GM23338 (cell line): ENCODE data around the gene TMA7B.

Source experiments
- CREB1 ChIP-seq: fragments of 250-450 bp; sonication (Bioruptor Pico); IDR thresholded peaks from 2 replicates; pipeline ENCODE4 v1.5.0; 2020; ENCODE audit warnings: low read depth, mild to moderate bottlenecking, moderate library complexity
- EZH2 ChIP-seq: fragments of 200-600 bp; sonication (generic); IDR thresholded peaks from one replicate; pipeline ENCODE4 v1.8.0; 2017; ENCODE audit warnings: antibody characterized with exemption, mild to moderate bottlenecking, low read depth; ENCODE audit not compliant: unreplicated experiment
- EZH2phosphoT487 ChIP-seq: fragments of 200-600 bp; sonication (generic); IDR thresholded peaks from one replicate; pipeline ENCODE4 v1.8.1; 2018; ENCODE audit warnings: antibody characterized with exemption; ENCODE audit not compliant: unreplicated experiment
- JUNB ChIP-seq: IDR thresholded peaks from one replicate; pipeline ENCODE4 v1.6.1; 2016; ENCODE audit warnings: antibody characterized with exemption; ENCODE audit not compliant: unreplicated experiment
- NANOG ChIP-seq: IDR thresholded peaks from 2 replicates; pipeline ENCODE4 v1.6.1; 2016; ENCODE audit warnings: antibody characterized with exemption, borderline replicate concordance
- POLR2AphosphoS5 ChIP-seq: IDR thresholded peaks from 2 replicates; pipeline ENCODE4 v1.6.1; 2016; ENCODE audit warnings: antibody characterized with exemption, low read depth
- STAT1 ChIP-seq: IDR thresholded peaks from one replicate; pipeline ENCODE4 v1.6.1; 2016; ENCODE audit warnings: antibody characterized with exemption; ENCODE audit not compliant: unreplicated experiment
- ZNF114 ChIP-seq: fragments of 250-450 bp; sonication (Bioruptor Pico); IDR thresholded peaks from 2 replicates; pipeline ENCODE4 v1.5.0; 2020; ENCODE audit warnings: mild to moderate bottlenecking, moderate library complexity
- ZNF331 ChIP-seq: fragments of 250-450 bp; sonication (Bioruptor Pico); IDR thresholded peaks from 2 replicates; pipeline ENCODE4 v1.5.0; 2020; ENCODE audit warnings: low read depth, mild to moderate bottlenecking, moderate library complexity
- TF ChIP-seq, protein P1 (sequence below), 2 experiments: fragments of 200-600 bp in 1 of 2; sonication (generic) in 1 of 2; conservative IDR thresholded peaks; 2 replicates each; pipeline versions ENCODE4 v1.5.1 to v1.6.1; 2016 to 2017; ENCODE audit warnings: antibody characterized with exemption in 2 of 2, low read depth in 2 of 2, mild to moderate bottlenecking in 2 of 2, moderate library complexity in 1 of 2
- TF ChIP-seq, protein P2 (sequence below): IDR thresholded peaks from 2 replicates; pipeline ENCODE4 v1.6.1; 2016; ENCODE audit warnings: antibody characterized with exemption
- TF ChIP-seq, protein P3 (sequence below): IDR thresholded peaks from one replicate; pipeline ENCODE4 v1.6.1; 2018; ENCODE audit warnings: antibody characterized with exemption; ENCODE audit not compliant: unreplicated experiment

DNA sequence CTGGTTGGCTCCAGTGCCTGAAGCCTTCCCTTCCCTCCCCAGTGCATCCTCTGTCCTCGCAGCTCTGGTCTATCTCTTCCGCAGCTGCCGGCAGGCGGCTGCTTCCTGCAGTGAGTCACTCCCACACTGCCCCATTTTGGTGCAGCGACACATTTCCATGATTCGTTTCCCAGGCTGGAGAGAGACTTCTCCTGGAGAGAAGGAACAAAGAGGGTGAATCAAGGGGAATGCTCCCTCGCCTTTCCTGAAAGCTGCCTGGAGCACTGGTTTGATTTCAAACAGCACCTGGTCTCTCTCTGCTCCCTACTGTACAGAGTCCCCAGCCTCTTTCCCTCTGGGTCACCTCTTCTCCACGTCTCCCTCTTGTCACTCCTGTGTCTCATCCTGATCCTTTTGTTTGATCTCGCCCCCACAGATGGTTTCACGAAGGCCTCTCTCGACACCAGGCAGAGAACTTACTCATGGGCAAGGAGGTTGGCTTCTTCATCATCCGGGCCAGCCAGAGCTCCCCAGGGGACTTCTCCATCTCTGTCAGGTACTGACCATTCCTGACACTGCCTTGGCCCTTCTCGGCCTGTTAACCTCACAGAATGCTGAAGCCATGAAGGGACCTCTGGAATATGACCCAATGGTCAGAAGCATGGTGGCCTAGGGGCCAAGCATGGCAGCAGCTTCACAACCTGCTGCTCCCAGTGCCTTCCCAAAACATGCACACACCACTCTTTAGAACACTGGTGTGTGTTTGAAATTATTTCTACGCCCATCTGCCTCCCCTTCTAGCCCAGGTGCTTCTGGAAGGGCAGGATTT, at the start of gene TMA7B:
- TF ChIP-seq JUNB (no peak), CREB1 (CRISPR knock-in tag) (no peak), POLR2AphosphoS5 (no peak), EZH2phosphoT487 (no peak), EZH2 (no peak), NANOG (no peak), ZNF331 (CRISPR knock-in tag) (no peak), ZNF114 (CRISPR knock-in tag) (no peak), STAT1 (no peak)
- TF ChIP-seq, protein P1, sequence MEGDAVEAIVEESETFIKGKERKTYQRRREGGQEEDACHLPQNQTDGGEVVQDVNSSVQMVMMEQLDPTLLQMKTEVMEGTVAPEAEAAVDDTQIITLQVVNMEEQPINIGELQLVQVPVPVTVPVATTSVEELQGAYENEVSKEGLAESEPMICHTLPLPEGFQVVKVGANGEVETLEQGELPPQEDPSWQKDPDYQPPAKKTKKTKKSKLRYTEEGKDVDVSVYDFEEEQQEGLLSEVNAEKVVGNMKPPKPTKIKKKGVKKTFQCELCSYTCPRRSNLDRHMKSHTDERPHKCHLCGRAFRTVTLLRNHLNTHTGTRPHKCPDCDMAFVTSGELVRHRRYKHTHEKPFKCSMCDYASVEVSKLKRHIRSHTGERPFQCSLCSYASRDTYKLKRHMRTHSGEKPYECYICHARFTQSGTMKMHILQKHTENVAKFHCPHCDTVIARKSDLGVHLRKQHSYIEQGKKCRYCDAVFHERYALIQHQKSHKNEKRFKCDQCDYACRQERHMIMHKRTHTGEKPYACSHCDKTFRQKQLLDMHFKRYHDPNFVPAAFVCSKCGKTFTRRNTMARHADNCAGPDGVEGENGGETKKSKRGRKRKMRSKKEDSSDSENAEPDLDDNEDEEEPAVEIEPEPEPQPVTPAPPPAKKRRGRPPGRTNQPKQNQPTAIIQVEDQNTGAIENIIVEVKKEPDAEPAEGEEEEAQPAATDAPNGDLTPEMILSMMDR (conservative IDR thresholded peaks at IDR 0.05; ENCODE audit: low read depth in 2 of 2) = no peak
- TF ChIP-seq, protein P2, sequence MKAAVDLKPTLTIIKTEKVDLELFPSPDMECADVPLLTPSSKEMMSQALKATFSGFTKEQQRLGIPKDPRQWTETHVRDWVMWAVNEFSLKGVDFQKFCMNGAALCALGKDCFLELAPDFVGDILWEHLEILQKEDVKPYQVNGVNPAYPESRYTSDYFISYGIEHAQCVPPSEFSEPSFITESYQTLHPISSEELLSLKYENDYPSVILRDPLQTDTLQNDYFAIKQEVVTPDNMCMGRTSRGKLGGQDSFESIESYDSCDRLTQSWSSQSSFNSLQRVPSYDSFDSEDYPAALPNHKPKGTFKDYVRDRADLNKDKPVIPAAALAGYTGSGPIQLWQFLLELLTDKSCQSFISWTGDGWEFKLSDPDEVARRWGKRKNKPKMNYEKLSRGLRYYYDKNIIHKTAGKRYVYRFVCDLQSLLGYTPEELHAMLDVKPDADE = no peak
- TF ChIP-seq, protein P3, sequence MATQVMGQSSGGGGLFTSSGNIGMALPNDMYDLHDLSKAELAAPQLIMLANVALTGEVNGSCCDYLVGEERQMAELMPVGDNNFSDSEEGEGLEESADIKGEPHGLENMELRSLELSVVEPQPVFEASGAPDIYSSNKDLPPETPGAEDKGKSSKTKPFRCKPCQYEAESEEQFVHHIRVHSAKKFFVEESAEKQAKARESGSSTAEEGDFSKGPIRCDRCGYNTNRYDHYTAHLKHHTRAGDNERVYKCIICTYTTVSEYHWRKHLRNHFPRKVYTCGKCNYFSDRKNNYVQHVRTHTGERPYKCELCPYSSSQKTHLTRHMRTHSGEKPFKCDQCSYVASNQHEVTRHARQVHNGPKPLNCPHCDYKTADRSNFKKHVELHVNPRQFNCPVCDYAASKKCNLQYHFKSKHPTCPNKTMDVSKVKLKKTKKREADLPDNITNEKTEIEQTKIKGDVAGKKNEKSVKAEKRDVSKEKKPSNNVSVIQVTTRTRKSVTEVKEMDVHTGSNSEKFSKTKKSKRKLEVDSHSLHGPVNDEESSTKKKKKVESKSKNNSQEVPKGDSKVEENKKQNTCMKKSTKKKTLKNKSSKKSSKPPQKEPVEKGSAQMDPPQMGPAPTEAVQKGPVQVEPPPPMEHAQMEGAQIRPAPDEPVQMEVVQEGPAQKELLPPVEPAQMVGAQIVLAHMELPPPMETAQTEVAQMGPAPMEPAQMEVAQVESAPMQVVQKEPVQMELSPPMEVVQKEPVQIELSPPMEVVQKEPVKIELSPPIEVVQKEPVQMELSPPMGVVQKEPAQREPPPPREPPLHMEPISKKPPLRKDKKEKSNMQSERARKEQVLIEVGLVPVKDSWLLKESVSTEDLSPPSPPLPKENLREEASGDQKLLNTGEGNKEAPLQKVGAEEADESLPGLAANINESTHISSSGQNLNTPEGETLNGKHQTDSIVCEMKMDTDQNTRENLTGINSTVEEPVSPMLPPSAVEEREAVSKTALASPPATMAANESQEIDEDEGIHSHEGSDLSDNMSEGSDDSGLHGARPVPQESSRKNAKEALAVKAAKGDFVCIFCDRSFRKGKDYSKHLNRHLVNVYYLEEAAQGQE = no peak
